Frontal cortex (tissue), 4 donors: ENCODE results near the gene RPN2. TPM values are rescaled to one million over a fixed set of nuclear protein-coding genes. Genes with fewer than 3 reads are reported as not detected.

Experiments
- DNase-seq, 2 donors: peaks; one replicate each; pipeline ENCODE4 v3.0.0; 2012; ENCODE audit warnings: low spot score in 2 of 2
- FAIRE-seq: peaks from 2 replicates; lab custom pipeline; 2012; peaks lifted over from hg19 to GRCh38; lab: Jason Lieb, UNC
- total RNA-seq: library from RNA; depleted of rRNA; stranded (reverse); fragments of >200 nt; gene quantifications from one replicate; pipeline ENCODE4 v1.2.3, GENCODE V29; 2014
- donor health status: control.
- donor health status: control.
- donor health status: control.

RPN2 gene
- total RNA-seq, 1 donor from 2014 or later: 123 TPM

DNA sequence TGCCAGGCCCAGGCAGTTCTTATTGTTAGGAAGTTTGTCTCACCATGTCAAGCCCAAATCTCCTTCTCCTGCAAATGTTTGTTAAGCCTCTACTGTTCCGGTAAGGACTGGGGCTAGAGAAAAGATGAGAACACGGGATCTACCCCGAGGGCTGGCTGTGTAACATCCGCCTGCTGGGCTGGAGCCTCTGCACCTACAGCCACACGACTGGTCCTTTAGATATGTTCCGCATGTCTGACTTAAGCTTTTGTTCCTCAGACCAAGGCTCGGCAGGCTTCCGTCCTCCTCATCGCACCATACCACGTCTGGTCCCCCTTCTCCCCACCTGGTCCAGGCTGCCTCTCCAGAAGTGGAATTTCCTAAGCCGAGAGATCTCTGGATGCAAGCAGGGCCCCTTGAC lies 79.9 kb downstream of the RPN2 start:
- no peak for FAIRE-seq
- DNase-seq: no peak

DNA sequence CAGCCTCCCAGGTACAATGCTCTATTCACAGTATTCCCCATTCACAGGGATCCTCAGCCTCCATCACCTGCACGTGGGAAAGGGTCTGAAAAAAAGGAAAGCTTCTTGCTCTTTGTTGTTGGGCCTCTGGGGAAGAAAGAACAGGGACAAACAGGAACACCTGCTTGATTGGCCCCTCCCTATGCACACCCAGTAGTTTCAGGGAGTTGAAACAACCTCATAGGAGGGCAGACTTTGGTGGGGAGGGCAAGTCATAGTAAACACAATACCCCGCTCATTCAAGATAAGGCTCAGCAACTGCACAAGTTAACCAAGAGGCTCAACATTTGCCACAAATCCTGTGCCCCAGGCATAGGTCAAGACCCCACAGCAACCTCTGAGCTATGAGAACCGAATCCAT lies 80.7 kb downstream of the RPN2 start:
- no peak for DNase-seq
- FAIRE-seq: no peak

DNA sequence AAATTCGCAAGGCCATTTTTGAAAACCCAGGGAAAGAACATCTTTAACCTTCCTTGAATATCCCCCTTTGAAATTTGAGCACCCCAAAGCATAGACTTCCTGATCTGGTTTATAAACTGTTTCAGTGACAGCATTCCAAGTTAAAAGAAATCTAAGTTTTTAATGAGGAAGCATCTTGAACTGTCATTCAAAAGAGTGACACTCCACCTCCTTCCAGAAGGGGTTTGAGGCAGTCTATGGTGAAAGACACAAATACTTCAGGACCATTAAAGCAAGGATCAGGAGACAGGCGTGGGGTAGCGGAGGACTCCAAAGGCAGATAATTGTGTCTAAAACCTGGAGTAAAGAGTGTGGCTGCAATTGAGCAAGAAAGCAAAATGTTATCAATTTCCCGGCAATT lies 81.8 kb downstream of the RPN2 start:
- no peak for DNase-seq
- no peak for FAIRE-seq

DNA sequence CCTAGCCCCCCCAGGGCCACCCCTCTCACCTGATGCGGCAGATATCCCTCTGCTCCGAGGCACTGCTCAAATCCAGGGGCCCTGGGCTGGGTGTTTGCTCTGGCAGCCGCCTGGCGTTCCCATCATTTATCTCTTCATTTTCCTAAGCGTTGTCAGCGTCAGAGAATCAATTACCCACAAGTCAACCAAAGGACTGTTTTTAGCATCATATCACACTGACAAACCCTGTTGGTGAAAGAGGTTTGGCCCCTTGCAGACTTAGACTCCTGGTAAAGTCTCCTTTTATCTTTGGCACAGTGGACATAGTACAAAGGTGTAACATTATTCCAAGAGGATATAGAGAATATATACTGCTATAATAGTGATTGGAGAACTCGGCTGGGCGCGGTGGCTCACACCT lies 82.6 kb downstream of the RPN2 start, which contains the start of gene GHRH:
GHRH (minus strand) TSS at position 101 of the 400 bp plus-strand sequence. CDS start 4,925 bp downstream, outside the sequence.
- FAIRE-seq (no peak), DNase-seq (no peak)

DNA sequence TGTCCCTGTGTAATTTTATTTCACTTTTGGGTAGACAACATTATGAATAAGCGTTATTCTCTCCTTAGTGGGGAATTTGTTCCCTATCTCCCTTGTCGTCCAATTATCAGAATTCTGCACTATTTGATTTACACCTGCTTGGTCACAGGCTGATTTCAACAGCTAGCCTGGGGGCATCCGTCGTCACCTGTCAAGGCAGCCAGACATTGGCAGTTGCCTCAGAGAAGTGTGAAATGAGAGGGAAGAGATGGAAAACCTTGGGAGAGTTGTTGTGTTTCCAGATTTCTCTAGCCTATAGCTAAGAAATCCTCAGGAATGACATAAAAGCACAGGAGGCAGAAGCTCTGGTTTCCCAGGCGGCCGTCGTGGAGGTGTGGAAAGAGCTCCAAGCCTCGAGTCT lies 83.4 kb downstream of the RPN2 start:
- FAIRE-seq (no peak), DNase-seq (no peak)

DNA sequence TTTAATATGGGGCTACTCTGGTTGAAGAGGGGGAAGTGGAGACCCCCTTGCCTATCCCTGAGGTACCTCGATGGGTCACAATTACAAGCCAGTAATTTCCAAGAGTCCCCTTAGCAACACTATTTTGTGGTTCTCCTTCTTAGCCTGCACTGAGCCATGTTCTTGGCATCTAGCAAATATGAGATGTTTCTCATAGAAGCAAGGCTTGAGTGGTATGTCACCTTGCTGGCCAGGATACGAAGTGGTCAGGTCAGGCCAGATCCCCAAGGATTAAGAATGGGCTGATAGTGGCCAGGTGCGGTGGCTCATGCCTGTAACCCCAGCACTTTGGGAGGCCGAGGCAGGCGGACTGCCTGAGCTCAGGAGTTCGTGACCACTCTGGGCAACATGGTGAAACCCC lies 84.6 kb downstream of the RPN2 start:
- no peak for FAIRE-seq

DNA sequence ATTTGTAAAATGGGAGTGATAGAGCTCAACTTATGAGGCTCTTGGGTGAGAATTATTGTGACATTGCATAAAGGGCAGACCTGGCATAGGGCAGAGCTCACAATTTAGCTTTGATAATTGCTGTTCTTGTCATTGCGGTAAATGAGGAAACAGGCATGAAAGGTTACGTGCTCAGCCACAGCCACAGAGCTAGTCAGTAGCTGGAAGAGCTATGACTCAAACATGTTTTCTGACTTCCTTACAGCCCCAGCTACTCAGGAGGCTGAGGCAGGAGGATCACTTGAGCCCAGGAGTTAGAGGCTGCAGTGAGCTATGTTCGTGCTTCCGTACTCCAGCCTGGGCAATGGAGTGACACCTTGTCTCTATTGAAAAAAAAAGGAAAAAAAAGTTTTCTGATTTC lies 86.0 kb downstream of the RPN2 start:
- FAIRE-seq: no peak
- no peak for DNase-seq

More for the DNA sequence above, 84.6 kb downstream of the RPN2 start:
- no peak for DNase-seq

DNA sequence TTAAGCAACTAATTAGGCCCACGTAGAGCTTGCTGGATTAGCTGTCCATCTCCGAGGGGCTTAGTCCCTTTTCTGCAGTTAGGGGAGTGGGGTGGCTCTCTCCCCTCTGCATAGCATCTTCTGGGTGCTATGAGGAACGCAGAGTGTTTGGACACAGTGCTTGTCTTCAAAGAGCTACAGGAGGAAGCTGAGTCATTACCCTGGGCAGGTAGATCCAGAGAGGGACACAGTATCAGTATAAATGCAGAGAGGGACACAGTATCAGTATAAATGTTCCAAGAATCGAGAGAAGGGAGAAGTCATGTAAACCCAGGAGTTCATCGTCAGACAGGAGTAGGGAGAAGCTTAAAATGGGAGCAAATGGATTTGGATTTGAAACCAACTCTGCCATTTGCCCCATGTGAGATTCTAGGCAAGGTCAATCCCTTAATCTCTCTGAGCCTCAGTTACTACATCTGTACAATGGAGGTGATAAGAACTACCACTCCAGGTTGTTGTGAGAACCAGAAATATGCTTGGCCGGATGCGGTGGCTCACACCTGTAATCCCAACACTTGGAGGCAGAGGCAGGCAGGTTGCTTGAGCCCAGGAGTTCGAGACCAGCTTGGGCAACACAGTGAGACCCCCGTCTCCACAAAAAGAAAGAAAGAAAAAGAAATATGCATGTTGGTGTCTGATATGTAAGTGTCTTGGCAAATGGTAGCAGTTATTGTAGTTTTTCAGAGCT lies 88.0 kb downstream of the RPN2 start:
- no peak for DNase-seq
- no peak for FAIRE-seq

DNA sequence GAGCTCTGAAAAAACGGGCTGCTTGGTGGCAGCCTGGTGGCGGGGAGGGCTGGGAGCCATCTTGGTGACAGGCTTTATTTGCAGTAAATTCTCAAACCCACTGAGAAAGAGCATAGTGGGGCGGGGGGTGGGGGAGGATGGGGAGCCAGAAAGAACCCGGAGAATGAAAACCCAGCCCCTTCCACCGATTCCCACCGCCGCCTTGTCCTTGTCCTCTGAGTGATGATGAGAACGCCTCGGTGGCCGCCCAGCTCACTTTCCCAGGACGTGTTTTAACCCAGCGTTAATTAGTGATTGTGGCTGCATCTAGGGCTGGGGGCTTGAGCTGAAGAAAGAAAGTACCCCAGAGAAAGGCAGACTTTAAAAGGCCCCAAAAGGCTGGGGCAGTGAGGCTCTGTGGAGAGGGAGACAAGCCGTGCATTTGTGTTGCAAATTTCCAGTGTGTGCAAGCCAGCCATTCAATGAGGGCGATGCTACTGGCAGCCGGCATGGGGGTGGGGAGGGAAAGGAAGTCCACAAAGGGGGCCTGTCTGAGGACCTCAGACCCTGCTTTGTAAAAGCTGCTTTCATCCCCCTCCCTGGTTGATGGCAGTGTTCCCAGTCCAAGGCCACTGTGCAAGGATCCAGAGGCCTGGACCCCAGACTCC lies 88.7 kb downstream of the RPN2 start:
- no peak for FAIRE-seq
- no peak for DNase-seq

DNA sequence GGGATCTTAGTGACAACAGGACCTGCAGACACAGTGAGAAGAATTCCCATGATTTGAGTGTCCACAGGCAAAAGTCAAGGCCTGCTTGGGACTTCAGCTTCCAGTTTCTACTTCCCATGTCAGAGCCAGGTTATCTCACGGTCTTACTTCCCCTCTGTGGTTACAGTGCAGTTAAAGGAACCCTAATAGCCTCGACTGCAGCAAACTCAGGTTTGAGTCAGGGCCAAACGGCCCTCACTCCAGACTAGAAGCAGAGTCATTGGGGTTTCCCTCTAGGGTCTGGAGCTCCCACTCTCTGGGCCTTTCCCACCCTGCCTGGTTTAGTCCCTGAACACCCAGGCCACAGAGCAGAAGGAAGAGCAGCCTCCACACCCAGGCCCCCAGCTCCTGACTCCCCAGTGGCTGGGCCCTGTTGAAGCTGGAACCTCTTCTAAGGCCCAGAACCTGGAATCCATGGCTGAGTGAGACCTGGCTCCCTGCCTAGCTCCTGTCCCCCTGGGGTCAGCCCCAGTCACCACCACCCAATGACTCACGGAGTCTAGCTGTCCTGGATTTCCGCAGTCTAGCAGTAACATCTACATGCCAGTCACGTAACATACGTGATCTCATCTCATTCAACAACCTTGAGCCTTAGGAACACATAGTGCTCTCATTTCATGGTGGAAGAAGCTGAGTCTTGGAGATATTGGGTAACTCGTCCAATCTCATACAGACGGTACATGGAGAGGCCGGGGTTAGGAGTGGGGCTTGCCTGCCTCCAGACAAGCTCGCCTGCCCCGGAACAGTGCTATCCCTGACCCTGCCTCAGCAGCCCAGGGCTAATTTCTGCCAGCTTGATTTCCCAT lies 91.7 kb downstream of the RPN2 start:
- FAIRE-seq (no peak), DNase-seq (no peak)

DNA sequence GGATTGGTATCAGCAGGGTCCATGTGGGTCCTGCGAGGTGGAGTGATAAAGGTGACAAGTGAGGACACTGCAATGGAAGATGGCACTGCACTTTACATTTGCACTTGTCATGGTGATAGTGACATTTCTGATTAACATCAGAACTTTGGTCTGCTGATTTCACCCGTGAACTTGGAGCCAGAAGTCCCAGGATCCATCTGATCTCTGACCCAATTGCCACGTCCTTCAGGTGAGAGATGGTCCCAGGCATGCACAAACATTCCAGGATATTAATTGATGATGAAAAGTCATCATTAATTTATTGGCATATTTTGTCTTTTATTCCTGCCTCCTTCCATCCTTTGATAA lies 92.3 kb downstream of the RPN2 start:
- FAIRE-seq (no peak), DNase-seq (no peak)

DNA sequence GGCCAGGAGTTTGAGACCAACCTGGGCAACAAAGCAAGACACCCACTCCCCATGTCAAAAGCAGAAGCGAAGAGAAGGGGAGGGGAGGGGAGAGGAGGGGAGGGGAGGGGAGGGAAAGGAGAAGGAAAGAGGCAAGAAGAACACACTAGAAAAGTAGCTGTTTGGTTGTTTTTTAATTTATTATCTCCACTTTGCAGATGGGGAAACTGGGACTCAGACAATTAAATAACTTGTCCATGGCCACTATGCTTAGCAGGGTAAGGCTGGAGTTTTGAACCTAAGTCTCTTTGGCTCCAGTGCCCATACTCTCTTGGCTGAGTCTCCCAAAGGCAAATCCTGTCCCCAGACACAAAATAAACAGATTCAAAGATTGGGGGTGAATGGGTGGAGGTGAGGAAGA lies 94.9 kb downstream of the RPN2 start:
- no peak for FAIRE-seq
- DNase-seq: no peak

DNA sequence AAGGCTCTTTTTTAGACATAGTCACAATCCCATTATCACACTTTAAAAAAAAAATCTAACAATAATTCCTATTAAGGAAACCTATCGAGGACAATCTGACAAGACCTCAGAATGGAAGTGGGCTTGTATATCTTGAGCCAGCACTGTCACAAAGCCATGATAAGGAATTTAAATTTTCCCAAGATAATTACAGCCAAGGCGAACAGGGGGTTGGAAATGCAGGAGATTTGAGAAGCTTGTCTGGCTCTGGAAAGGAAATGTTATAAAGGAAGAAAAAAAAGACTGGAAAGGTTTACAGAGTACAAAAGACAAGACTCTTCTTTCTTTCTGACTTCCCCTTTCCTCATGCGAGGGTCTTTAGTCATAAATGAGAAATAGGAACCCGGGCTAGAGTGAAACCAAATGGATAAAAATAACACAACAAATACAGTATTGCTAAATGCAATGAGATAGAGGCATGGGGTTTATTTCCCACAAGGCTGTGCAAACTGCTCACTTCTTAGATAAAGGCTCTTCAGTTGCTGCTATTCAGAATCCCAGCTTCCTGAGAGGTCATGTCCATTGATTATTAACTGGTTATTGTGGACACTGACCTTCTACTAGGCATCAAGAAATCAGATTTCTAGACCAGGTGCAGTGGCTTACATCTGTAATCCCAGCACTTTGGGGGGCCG lies 95.9 kb downstream of the RPN2 start:
- DNase-seq (no peak), FAIRE-seq (no peak)

DNA sequence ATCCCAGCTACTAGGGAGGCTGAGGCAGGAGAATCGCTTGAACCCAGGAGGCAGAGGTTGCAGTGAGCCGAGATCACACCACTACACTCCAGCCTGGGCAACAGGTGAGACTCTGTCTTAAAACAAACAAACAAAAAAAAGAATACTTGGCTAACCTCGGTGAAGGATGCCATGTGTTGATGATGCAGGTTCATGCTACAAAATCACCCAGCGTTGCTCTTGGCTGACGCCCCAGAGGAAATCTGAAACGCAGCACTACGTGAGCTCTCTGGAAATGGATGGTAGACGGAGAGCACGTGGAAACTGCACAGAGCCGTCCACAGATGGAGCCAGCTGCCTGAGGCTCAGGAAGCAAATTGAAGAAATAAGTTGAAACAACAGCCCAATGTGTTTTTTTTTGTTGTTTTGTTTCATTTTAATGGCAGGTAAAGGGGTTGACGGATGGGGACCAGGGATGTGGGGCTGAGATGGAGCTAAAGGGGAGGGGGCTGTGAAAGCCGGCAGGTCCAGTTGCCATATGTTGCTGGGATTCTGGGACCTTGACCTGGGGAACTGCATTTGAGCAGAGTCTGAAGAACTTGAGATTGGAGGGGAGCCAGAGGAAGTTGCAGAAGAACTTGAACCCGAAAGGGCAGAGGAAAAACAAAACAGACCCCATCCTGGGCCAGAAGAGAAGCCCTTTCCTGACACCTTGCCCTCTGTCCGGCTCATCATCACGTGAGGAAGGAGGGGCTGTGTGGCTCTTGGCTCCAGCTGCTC lies 97.5 kb downstream of the RPN2 start:
- DNase-seq: peak in 1 of 2 donors; percentile 47
- FAIRE-seq: no peak

DNA sequence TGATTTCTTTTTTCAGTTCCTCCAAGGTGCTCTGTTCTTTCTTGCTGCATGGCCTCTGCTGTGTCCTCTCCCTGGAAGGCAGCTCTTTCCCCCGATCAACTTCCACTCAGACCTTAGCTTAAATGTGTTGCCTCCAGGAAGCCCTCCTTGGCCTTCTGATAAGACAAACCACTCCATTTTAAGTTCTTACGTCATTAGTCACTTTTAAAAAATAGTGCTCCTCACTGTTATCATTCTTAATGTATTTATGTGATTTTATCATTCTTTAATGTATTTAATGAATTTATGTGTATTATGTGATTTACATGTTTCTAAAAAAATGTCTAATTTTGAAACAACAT lies 98.1 kb downstream of the RPN2 start:
- no peak for FAIRE-seq
- DNase-seq: no peak

DNA sequence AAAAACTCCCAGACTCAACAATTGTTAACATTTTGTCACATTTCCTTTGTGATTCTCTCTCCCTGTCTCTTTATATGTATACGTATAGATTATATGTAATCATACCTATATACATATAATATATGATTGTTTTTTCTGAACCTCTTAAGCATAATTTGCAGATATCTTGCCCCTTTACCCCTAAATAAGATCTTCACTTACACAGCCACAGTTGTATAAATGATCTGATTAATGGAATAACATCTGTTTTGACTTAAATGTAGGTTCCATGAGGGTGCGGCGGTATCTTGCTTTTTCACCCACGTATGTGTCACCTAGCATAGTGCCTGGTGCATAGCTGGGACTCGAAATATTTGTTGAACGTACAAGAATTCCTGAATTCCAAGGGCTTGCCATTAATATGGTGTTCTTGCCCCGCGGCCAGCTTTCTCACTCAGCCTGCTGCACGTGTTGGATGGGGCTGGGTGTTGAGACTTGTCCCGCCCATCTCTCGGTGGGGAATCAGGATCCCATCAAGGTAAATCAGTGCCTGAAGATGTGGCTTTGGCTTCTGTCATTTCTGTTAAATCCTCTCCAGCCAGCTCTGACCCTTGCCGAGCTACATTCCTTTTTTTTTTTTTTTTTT lies 99.9 kb downstream of the RPN2 start:
- FAIRE-seq (no peak), DNase-seq (no peak)

DNA sequence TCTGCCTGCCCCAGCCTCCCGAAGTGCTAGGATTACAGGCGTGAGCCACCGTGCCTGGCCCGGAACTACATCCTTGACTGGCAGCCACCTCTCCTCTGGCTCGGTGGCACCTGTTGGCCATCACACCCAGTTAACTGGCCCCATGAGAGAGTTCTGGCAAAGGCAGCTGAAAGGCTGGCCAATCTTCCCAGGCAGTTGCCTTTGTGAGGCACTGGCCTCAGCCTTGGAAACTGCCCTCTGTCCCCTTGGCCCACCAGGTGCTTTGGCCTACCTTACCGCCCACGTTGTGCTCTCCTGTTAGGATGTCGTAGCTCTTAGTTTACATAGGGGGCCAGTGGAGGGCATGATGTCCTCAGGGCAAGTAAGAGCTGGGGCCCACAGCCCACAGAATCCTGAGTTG lies 100.7 kb downstream of the RPN2 start:
- FAIRE-seq (no peak), DNase-seq (no peak)

DNA sequence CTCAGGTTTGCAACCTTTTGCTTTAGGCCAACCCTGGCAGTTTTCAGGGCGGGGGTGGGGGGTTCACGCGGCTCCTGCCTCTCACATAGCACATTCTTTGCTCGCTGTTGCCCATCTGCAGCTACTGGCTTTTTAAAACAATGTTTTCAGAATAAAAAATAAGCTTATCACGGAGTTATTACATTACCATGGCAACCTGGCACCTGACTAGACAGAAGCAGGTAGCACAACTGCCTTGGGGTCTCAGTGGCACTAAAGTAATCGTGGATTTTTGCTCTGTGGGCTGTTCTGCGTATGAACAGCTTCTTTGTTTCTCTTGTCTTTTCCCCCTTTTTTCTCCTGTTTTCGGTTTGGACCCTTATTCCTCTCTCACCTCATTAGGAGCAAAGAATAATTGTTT lies 101.3 kb downstream of the RPN2 start:
- no peak for DNase-seq

DNA sequence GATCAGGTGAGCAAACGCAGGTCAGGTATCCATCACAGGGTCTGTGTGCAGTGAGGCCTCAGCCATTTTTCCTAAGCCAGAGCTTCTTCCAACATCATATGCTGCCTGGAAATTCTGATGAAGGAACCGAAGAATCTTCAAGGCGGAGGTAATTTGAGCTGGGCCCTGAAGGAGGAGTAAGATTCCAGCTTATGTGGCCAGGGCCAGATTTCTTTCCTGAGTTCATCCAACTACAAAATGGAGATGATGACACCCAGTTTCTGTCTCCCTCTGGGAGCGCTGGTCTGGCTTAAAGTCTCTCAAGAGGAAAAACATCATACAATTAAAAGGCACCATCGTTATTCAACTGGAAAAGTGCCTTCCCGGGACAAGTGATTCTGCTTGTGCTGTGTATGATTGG lies 103.4 kb downstream of the RPN2 start:
- DNase-seq (no peak), FAIRE-seq (no peak)

More for the DNA sequence above, 101.3 kb downstream of the RPN2 start:
- no peak for FAIRE-seq
